Smooth muscle cell (in vitro differentiated cells): Measurements from ENCODE around the gene GDF7. TPM values are rescaled to one million over a fixed set of nuclear protein-coding genes. Genes with fewer than 3 reads are reported as not detected.
"Not testable (repeated sequence)": the region's sequence is repeated elsewhere in the genome, so short reads cannot be mapped to it uniquely, and the experiment has no call there.

Experiments
- DNase-seq: peaks from one replicate; lab custom pipeline; 2025; ENCODE audit not compliant: unreplicated experiment; lab: John Stamatoyannopoulos, UW
- H2AFZ ChIP-seq: fragments of 200-600 bp; sonication (generic); 2 replicates; pipeline ENCODE4 v1.6.0; 2016; ENCODE audit warnings: antibody characterized with exemption, low read depth, mild to moderate bottlenecking
- H3F3A ChIP-seq: fragments of 200-600 bp; sonication (generic); 2 replicates; pipeline ENCODE4 v1.6.0; 2017; ENCODE audit warnings: antibody characterized with exemption, low read depth
- H3K27ac ChIP-seq: fragments of 200-600 bp; sonication (generic); 2 replicates; pipeline ENCODE4 v1.5.1; 2016; ENCODE audit warnings: low read depth, mild to moderate bottlenecking
- H3K27me3 ChIP-seq: fragments of 200-600 bp; sonication (generic); 2 replicates; pipeline ENCODE4 v1.6.1; 2016; ENCODE audit warnings: low read depth, mild to moderate bottlenecking
- H3K36me3 ChIP-seq: fragments of 200-600 bp; sonication (generic); 2 replicates; pipeline ENCODE4 v1.5.1; 2016; ENCODE audit warnings: low read depth
- H3K4me1 ChIP-seq: fragments of 200-600 bp; sonication (generic); 2 replicates; pipeline ENCODE4 v1.5.1; 2016; ENCODE audit warnings: low read depth
- H3K4me2 ChIP-seq: fragments of 200-600 bp; sonication (generic); 2 replicates; pipeline ENCODE4 v1.6.0; 2016; ENCODE audit warnings: mild to moderate bottlenecking
- H3K4me3 ChIP-seq: fragments of 200-600 bp; sonication (generic); 2 replicates; pipeline ENCODE4 v1.5.1; 2016; ENCODE audit warnings: mild to moderate bottlenecking
- H3K79me2 ChIP-seq: fragments of 200-600 bp; sonication (generic); 2 replicates; pipeline ENCODE4 v1.6.0; 2016; ENCODE audit warnings: low read depth, mild to moderate bottlenecking
- H3K9ac ChIP-seq: fragments of 200-600 bp; sonication (generic); 2 replicates; pipeline ENCODE4 v1.6.0; 2016; ENCODE audit warnings: low read depth
- H3K9me3 ChIP-seq: fragments of 200-600 bp; sonication (generic); replicated peaks from 2 replicates; pipeline ENCODE4 v1.5.1; 2016; ENCODE audit warnings: low read depth
- H4K20me1 ChIP-seq: fragments of 200-600 bp; sonication (generic); 2 replicates; pipeline ENCODE4 v1.6.0; 2016; ENCODE audit warnings: low read depth
- CTCF ChIP-seq: fragments of 200-600 bp; sonication (generic); IDR thresholded peaks from 2 replicates; pipeline ENCODE4 v1.5.1; 2017; ENCODE audit warnings: borderline replicate concordance, mild to moderate bottlenecking, antibody characterized with exemption; ENCODE audit not compliant: insufficient read depth, poor library complexity, severe bottlenecking
- WGBS: methylation state at CpG from one replicate; pipeline ENCODE4 v1.1.7; 2016; ENCODE audit warnings: low lambda C conversion rate; 5-methylcytosine and 5-hydroxymethylcytosine counted together
- polyA plus RNA-seq: library from polyadenylated mRNA; unstranded; fragments of >200 nt; fragmentation: Nextera tagmentation; extraction: Ambion mirVana; gene quantifications from 2 replicates; pipeline ENCODE4 v1.2.1, GENCODE V29; 2016
- total RNA-seq: library from RNA; depleted of rRNA; stranded (reverse); fragments of >200 nt; gene quantifications from 2 replicates; pipeline ENCODE4 v1.2.3, GENCODE V29; 2014

The GDF7 gene
- total and polyA plus RNA-seq, 2 experiments from 2014 or later: under 0.01 TPM; not detected in 1

GRCh38 chr2:20704886-20705285 lies 37.9 kb downstream of the GDF7 start:
- H3K27ac ChIP-seq: peak overlapping the region; percentile 13
- 35% methylated on average over 1 of the region's 1 CpG for WGBS
- H3F3A ChIP-seq: no peaks in the 10 kb centered on the region
- no peak for DNase-seq
- H3K27me3 ChIP-seq: no peaks in the 10 kb centered on the region
- H3K9ac ChIP-seq: no peak overlapping the region
- H3K36me3 ChIP-seq: no peaks in the 10 kb centered on the region
- peaks cover 6% of the 10 kb centered on the region for H3K4me1 ChIP-seq
- no peaks in the 10 kb centered on the region for H3K79me2 ChIP-seq
- H3K4me2 ChIP-seq: no peak overlapping the region
- no peak overlapping the region for H2AFZ ChIP-seq
- no peak overlapping the region for H3K4me3 ChIP-seq
- peaks cover 5% of the 10 kb centered on the region for H4K20me1 ChIP-seq
- TF ChIP-seq CTCF: no peak
- no peaks in the 10 kb centered on the region for H3K9me3 ChIP-seq

GRCh38 chr2:20706217-20706616 lies 39.3 kb downstream of the GDF7 start:
- H3K79me2 ChIP-seq: no peaks in the 10 kb centered on the region
- H3K4me1 ChIP-seq: peaks cover 6% of the 10 kb centered on the region
- no peak overlapping the region for H3K27ac ChIP-seq
- no peak for TF ChIP-seq CTCF
- peaks cover 5% of the 10 kb centered on the region for H4K20me1 ChIP-seq
- 98% methylated on average over 2 of the region's 2 CpGs for WGBS
- no peaks in the 10 kb centered on the region for H3K27me3 ChIP-seq
- no peaks in the 10 kb centered on the region for H3K9me3 ChIP-seq
- no peaks in the 10 kb centered on the region for H3F3A ChIP-seq
- H3K4me3 ChIP-seq: no peak overlapping the region
- H3K9ac ChIP-seq: no peak overlapping the region
- H3K36me3 ChIP-seq: no peaks in the 10 kb centered on the region
- DNase-seq: no peak
- no peak overlapping the region for H2AFZ ChIP-seq
- no peak overlapping the region for H3K4me2 ChIP-seq

GRCh38 chr2:20706786-20707185 lies 39.8 kb downstream of the GDF7 start:
- DNase-seq: no peak
- TF ChIP-seq CTCF: no peak

GRCh38 chr2:20707601-20708000 lies 40.7 kb downstream of the GDF7 start:
- Histone ChIP-seq H3K79me2 (no peaks in the 10 kb centered on the region), H3K9me3 (no peaks in the 10 kb centered on the region), H3K4me2 (no peak overlapping the region), H3K36me3 (no peaks in the 10 kb centered on the region), H3K4me3 (no peak overlapping the region), H2AFZ (no peak overlapping the region), H3K9ac (no peak overlapping the region), H3K4me1 (peaks cover 6% of the 10 kb centered on the region), H4K20me1 (peaks cover 5% of the 10 kb centered on the region), H3K27ac (no peak overlapping the region), H3K27me3 (no peaks in the 10 kb centered on the region), H3F3A (no peaks in the 10 kb centered on the region)
- 65% methylated on average over 4 of the region's 4 CpGs for WGBS
- TF ChIP-seq CTCF: no peak
- no peak for DNase-seq

More at GRCh38 chr2:20706786-20707185, 39.8 kb downstream of the GDF7 start:
- Histone ChIP-seq H3K9me3 (no peaks in the 10 kb centered on the region), H3K79me2 (no peaks in the 10 kb centered on the region), H3K36me3 (no peaks in the 10 kb centered on the region), H3K9ac (no peak overlapping the region), H3K4me1 (peaks cover 6% of the 10 kb centered on the region), H2AFZ (no peak overlapping the region), H3F3A (no peaks in the 10 kb centered on the region), H3K4me3 (no peak overlapping the region), H4K20me1 (peaks cover 5% of the 10 kb centered on the region), H3K27ac (no peak overlapping the region), H3K4me2 (no peak overlapping the region), H3K27me3 (no peaks in the 10 kb centered on the region)
- WGBS: 57% methylated on average over 3 of the region's 3 CpGs

GRCh38 chr2:20711641-20712040 lies 44.7 kb downstream of the GDF7 start:
- H3K9me3 ChIP-seq, H3K4me1 ChIP-seq, H3K4me2 ChIP-seq, H3K4me3 ChIP-seq, H3K27ac ChIP-seq, H3K9ac ChIP-seq, H3F3A ChIP-seq, H2AFZ ChIP-seq, H3K36me3 ChIP-seq, H4K20me1 ChIP-seq, DNase-seq, H3K27me3 ChIP-seq, H3K79me2 ChIP-seq: not testable (repeated sequence)
- WGBS: 96% methylated on average over 7 of the region's 7 CpGs

GRCh38 chr2:20713585-20713984 lies 46.6 kb downstream of the GDF7 start:
- not testable (repeated sequence) for H3F3A ChIP-seq, H3K79me2 ChIP-seq, DNase-seq, H3K4me2 ChIP-seq, H3K9me3 ChIP-seq, H3K27ac ChIP-seq, H3K4me3 ChIP-seq, H3K9ac ChIP-seq, H3K4me1 ChIP-seq, H4K20me1 ChIP-seq, H2AFZ ChIP-seq, H3K27me3 ChIP-seq, H3K36me3 ChIP-seq
- WGBS: 94% methylated on average over 3 of the region's 3 CpGs
